GM23338 (cell line): ENCODE results near the gene UHMK1.

Experiments used
- CREB1 ChIP-seq: fragments of 250-450 bp; sonication (Bioruptor Pico); IDR thresholded peaks from 2 replicates; pipeline ENCODE4 v1.5.0; 2020; ENCODE audit warnings: low read depth, mild to moderate bottlenecking, moderate library complexity
- CTCF ChIP-seq, 2 experiments: fragments of 200-600 bp in 1 of 2; sonication (generic) in 1 of 2; conservative IDR thresholded peaks; 2 replicates each; pipeline versions ENCODE4 v1.5.1 to v1.6.1; 2016 to 2017; ENCODE audit warnings: antibody characterized with exemption in 2 of 2, low read depth in 2 of 2, mild to moderate bottlenecking in 2 of 2, moderate library complexity in 1 of 2
- EZH2 ChIP-seq: fragments of 200-600 bp; sonication (generic); IDR thresholded peaks from one replicate; pipeline ENCODE4 v1.8.0; 2017; ENCODE audit warnings: antibody characterized with exemption, mild to moderate bottlenecking, low read depth; ENCODE audit not compliant: unreplicated experiment
- EZH2phosphoT487 ChIP-seq: fragments of 200-600 bp; sonication (generic); IDR thresholded peaks from one replicate; pipeline ENCODE4 v1.8.1; 2018; ENCODE audit warnings: antibody characterized with exemption; ENCODE audit not compliant: unreplicated experiment
- JUNB ChIP-seq: IDR thresholded peaks from one replicate; pipeline ENCODE4 v1.6.1; 2016; ENCODE audit warnings: antibody characterized with exemption; ENCODE audit not compliant: unreplicated experiment
- TF ChIP-seq, protein P1 (sequence below): fragments of 250-450 bp; sonication (Bioruptor Pico); IDR thresholded peaks from 2 replicates; pipeline ENCODE4 v1.5.0; 2020; ENCODE audit warnings: mild to moderate bottlenecking, moderate library complexity
- TF ChIP-seq, protein P2 (sequence below): IDR thresholded peaks from one replicate; pipeline ENCODE4 v1.6.1; 2018; ENCODE audit warnings: antibody characterized with exemption; ENCODE audit not compliant: unreplicated experiment

DNA sequence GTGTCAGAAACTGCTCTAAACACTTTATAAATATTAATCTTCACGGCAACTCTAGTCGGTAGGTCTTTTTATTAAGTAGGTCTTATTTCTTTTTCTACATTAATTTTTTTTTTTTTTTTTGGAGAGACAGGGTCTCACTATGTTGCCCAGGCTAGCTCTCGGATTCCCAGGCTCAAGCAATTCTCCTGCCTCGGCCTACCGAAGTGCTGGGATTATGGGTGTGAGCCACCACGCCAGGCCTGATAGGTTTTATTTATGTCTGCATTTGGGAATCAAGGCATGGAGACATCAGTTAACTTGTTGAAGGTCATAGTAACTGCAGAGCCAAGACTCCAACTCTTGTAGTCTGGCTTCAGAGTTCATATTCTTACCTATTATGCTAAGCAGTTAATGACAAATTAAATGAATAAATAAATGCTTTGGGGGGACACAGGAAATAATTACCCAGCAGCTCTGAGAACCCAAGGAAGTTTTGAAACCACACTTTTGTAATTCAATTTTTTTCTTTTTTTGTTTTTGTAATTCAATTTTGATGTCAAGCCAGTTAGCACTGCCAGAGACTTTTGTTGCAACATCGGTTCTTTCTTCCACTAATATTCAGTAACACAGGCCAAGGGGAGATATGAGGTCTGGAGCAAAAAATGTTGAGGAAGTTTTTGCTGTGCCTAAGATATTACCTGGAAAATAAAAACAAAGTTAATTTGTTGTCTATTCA is 54.5 kb downstream of the UHMK1 start:
- TF ChIP-seq CTCF (conservative IDR thresholded peaks at IDR 0.05; ENCODE audit: low read depth in 2 of 2): no peak
- TF ChIP-seq EZH2phosphoT487: no peak
- TF ChIP-seq EZH2: no peak
- TF ChIP-seq CREB1 (CRISPR knock-in tag): no peak
- TF ChIP-seq, protein P1, sequence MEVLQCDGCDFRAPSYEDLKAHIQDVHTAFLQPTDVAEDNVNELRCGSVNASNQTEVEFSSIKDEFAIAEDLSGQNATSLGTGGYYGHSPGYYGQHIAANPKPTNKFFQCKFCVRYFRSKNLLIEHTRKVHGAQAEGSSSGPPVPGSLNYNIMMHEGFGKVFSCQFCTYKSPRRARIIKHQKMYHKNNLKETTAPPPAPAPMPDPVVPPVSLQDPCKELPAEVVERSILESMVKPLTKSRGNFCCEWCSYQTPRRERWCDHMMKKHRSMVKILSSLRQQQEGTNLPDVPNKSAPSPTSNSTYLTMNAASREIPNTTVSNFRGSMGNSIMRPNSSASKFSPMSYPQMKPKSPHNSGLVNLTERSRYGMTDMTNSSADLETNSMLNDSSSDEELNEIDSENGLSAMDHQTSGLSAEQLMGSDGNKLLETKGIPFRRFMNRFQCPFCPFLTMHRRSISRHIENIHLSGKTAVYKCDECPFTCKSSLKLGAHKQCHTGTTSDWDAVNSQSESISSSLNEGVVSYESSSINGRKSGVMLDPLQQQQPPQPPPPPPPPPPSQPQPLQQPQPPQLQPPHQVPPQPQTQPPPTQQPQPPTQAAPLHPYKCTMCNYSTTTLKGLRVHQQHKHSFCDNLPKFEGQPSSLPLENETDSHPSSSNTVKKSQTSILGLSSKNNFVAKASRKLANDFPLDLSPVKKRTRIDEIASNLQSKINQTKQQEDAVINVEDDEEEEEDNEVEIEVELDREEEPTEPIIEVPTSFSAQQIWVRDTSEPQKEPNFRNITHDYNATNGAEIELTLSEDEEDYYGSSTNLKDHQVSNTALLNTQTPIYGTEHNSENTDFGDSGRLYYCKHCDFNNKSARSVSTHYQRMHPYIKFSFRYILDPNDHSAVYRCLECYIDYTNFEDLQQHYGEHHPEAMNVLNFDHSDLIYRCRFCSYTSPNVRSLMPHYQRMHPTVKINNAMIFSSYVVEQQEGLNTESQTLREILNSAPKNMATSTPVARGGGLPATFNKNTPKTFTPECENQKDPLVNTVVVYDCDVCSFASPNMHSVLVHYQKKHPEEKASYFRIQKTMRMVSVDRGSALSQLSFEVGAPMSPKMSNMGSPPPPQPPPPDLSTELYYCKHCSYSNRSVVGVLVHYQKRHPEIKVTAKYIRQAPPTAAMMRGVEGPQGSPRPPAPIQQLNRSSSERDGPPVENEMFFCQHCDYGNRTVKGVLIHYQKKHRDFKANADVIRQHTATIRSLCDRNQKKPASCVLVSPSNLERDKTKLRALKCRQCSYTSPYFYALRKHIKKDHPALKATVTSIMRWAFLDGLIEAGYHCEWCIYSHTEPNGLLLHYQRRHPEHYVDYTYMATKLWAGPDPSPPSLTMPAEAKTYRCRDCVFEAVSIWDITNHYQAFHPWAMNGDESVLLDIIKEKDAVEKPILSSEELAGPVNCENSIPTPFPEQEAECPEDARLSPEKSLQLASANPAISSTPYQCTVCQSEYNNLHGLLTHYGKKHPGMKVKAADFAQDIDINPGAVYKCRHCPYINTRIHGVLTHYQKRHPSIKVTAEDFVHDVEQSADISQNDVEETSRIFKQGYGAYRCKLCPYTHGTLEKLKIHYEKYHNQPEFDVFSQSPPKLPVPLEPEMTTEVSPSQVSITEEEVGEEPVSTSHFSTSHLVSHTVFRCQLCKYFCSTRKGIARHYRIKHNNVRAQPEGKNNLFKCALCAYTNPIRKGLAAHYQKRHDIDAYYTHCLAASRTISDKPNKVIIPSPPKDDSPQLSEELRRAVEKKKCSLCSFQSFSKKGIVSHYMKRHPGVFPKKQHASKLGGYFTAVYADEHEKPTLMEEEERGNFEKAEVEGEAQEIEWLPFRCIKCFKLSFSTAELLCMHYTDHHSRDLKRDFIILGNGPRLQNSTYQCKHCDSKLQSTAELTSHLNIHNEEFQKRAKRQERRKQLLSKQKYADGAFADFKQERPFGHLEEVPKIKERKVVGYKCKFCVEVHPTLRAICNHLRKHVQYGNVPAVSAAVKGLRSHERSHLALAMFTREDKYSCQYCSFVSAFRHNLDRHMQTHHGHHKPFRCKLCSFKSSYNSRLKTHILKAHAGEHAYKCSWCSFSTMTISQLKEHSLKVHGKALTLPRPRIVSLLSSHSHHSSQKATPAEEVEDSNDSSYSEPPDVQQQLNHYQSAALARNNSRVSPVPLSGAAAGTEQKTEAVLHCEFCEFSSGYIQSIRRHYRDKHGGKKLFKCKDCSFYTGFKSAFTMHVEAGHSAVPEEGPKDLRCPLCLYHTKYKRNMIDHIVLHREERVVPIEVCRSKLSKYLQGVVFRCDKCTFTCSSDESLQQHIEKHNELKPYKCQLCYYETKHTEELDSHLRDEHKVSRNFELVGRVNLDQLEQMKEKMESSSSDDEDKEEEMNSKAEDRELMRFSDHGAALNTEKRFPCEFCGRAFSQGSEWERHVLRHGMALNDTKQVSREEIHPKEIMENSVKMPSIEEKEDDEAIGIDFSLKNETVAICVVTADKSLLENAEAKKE (CRISPR knock-in tag): no peak
- TF ChIP-seq, protein P2, sequence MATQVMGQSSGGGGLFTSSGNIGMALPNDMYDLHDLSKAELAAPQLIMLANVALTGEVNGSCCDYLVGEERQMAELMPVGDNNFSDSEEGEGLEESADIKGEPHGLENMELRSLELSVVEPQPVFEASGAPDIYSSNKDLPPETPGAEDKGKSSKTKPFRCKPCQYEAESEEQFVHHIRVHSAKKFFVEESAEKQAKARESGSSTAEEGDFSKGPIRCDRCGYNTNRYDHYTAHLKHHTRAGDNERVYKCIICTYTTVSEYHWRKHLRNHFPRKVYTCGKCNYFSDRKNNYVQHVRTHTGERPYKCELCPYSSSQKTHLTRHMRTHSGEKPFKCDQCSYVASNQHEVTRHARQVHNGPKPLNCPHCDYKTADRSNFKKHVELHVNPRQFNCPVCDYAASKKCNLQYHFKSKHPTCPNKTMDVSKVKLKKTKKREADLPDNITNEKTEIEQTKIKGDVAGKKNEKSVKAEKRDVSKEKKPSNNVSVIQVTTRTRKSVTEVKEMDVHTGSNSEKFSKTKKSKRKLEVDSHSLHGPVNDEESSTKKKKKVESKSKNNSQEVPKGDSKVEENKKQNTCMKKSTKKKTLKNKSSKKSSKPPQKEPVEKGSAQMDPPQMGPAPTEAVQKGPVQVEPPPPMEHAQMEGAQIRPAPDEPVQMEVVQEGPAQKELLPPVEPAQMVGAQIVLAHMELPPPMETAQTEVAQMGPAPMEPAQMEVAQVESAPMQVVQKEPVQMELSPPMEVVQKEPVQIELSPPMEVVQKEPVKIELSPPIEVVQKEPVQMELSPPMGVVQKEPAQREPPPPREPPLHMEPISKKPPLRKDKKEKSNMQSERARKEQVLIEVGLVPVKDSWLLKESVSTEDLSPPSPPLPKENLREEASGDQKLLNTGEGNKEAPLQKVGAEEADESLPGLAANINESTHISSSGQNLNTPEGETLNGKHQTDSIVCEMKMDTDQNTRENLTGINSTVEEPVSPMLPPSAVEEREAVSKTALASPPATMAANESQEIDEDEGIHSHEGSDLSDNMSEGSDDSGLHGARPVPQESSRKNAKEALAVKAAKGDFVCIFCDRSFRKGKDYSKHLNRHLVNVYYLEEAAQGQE: no peak
- no peak for TF ChIP-seq JUNB
